CD4-positive, CD25-positive, alpha-beta regulatory T cell (primary cell): Measurements from ENCODE around the gene SEPTIN8. TPM values are rescaled to one million over a fixed set of nuclear protein-coding genes. Genes with fewer than 3 reads are reported as not detected.

Source experiments
- ATAC-seq, 2 donors: fragments of 150-1000 bp; cut with Tn5 transposase; one replicate each; pipeline ENCODE4 v1.10.0; 2021; ENCODE audit warnings: low read depth in 2 of 2, moderate number of reproducible peaks in 2 of 2, moderate library complexity in 1 of 2
- DNase-seq, 3 donors: peaks; one replicate each; pipeline versions ENCODE4 v3.0.0 to v3.0.0-alpha.2; 2012 to 2022; ENCODE audit warnings: mixed read lengths in 1 of 3
- H3K27ac ChIP-seq: one replicate; pipeline ENCODE4 v1.7.0; 2013; ENCODE audit warnings: mild to moderate bottlenecking, low read length; ENCODE audit not compliant: insufficient read depth, poor library complexity, severe bottlenecking
- H3K27me3 ChIP-seq: one replicate; pipeline ENCODE4 v1.7.0; 2013; ENCODE audit warnings: low read length; ENCODE audit not compliant: control insufficient read depth, insufficient read depth
- H3K36me3 ChIP-seq: one replicate; pipeline ENCODE4 v1.7.0; 2013; ENCODE audit warnings: mild to moderate bottlenecking, low read length, moderate library complexity; ENCODE audit not compliant: control insufficient read depth, insufficient read depth
- H3K4me1 ChIP-seq: 2 replicates; pipeline ENCODE4 v1.7.0; 2013; ENCODE audit warnings: mild to moderate bottlenecking, low read length; ENCODE audit not compliant: insufficient read depth, control insufficient read depth, poor library complexity, severe bottlenecking
- H3K4me3 ChIP-seq: one replicate; pipeline ENCODE4 v1.7.0; 2013; ENCODE audit warnings: low read depth, mild to moderate bottlenecking, low read length, moderate library complexity
- H3K9me3 ChIP-seq, 2 experiments: 1 replicate in 1 of 2; 2 replicates in 1 of 2; pipeline ENCODE4 v1.7.0; 2013; ENCODE audit warnings: low read length in 2 of 2, mild to moderate bottlenecking in 1 of 2, moderate library complexity in 1 of 2; ENCODE audit not compliant: control insufficient read depth in 2 of 2
- H3K27ac Mint-ChIP-seq, 3 donors: one replicate each; pipeline ENCODE4 v1.8.0; 2020 to 2022; ENCODE audit warnings: mild to moderate bottlenecking in 3 of 3, mixed read lengths in 3 of 3, moderate library complexity in 2 of 3
- H3K27me3 Mint-ChIP-seq: one replicate; pipeline ENCODE4 v1.8.0; 2022; ENCODE audit warnings: mild to moderate bottlenecking, mixed read lengths
- H3K36me3 Mint-ChIP-seq: one replicate; pipeline ENCODE4 v1.8.0; 2020; ENCODE audit warnings: mixed read lengths
- H3K4me1 Mint-ChIP-seq, 4 donors: one replicate each; pipeline ENCODE4 v1.8.0; 2020 to 2022; ENCODE audit warnings: mixed read lengths in 4 of 4, mild to moderate bottlenecking in 1 of 4
- H3K4me3 Mint-ChIP-seq, 4 donors: one replicate each; pipeline ENCODE4 v1.8.0; 2020 to 2022; ENCODE audit warnings: mild to moderate bottlenecking in 4 of 4, mixed read lengths in 4 of 4, moderate library complexity in 3 of 4
- H3K9me3 Mint-ChIP-seq, 7 donors: one replicate each; pipeline ENCODE4 v1.8.0; 2020 to 2022; ENCODE audit warnings: mixed read lengths in 7 of 7, mild to moderate bottlenecking in 3 of 7, moderate library complexity in 2 of 7
- polyA plus RNA-seq, 4 donors: library from polyadenylated mRNA; unstranded; fragments of 300-500 nt; fragmentation: Illumina TruSeq; gene quantifications; one replicate each; pipeline ENCODE4 v1.2.3, GENCODE V29; 2021
- total RNA-seq: library from RNA; stranded (reverse); gene quantifications from one replicate; pipeline ENCODE4 v1.2.3, GENCODE V29; 2022

Gene SEPTIN8
- total and polyA plus RNA-seq, 5 donors from 2014 or later: 0.46 to 12.4 (median 1.2) TPM

DNA sequence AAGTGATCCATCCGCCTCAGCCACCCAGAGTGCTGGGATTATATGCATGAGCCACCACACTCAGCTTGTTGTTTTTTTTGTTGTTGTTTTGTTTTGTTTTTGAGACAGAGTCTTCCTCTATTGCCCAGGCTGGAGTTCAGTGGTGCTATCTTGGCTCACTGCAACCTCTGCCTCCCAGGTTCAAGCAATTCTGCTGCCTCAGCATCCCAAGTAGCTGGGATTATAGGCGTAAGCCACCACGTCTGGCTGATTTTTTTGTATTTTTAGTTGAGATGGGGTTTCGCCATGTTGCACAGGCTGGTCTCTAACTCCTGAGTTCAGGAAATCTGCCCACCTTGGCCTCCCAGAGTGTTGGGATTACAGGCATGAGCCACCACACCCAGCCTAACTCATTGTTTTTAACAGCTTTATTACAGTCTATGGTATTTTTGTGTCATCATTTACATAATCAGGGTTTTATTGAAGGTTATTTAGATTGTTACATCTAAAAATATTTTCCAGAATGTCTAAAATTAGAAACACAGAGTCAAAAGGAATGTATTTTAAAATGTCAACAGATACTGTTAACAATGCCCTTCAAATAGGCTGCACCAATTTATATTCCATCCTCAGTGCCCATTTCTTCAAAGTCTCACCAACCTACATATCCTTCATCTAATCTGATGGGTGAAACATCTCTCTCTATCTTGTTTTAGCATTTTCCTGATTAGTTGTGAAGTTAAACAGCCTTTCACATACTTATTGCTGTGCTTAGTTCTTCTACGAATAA lies 58.3 kb downstream of the SEPTIN8 start:
- H3K27ac ChIP-seq: no peak overlapping the region
- ATAC-seq (no peak), DNase-seq (no peak)
- no peaks in the 10 kb centered on the region for H3K4me1 ChIP-seq
- H3K9me3 ChIP-seq: no peaks in the 10 kb centered on the region
- peaks cover 12% of the 10 kb centered on the region for H3K36me3 ChIP-seq
- no peaks in the 10 kb centered on the region for H3K27me3 ChIP-seq
- Mint-ChIP-seq H3K36me3 (peaks cover 23% of the 10 kb centered on the region), H3K27me3 (no peaks in the 10 kb centered on the region), H3K4me3 (no peak overlapping the region), H3K9me3 (no peaks in the 10 kb centered on the region), H3K27ac (no peak overlapping the region), H3K4me1 (peaks cover 0 to 4% (median under 1%) of the 10 kb centered on the region in 4 donors)
- no peak overlapping the region for H3K4me3 ChIP-seq

DNA sequence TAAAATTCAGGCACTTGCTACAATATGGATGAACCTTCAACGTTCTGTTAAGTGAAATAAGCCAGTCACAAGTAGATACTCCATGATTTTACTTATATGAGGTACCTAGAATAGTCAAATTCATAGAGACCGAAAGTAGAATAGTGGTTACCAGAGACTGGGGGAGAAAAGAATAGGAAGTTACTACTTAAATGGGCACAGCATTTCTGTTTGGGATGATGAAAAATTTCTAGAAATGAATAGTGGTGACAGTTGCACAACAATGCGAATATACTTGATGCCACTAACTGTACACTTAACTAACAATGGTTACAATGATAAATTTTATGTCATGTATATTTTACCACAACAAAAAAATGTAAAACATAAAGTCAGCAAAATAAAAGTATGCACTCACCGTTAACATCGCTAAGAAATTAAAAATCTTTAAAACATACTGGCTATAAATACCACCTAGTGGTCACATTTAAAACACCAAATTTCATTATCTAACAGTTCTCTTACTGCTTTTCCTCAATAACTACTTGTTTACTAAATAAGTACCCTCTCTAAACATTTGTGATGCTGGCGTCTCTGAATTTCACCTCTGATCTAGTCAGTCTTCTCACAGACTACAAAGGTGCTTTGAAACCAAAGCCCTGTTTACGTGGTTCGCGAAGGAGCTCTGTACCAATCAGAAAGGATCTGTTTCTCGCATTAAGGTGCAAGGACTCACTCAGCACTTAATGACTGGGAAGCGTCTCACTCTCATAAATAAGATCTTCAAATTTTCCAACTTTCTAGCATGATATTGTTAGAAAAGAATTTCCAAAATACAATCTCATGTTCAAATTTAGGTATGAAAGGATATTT lies 62.4 kb downstream of the SEPTIN8 start:
- Mint-ChIP-seq H3K27me3 (no peaks in the 10 kb centered on the region), H3K27ac (no peak overlapping the region), H3K36me3 (peaks cover 12% of the 10 kb centered on the region), H3K9me3 (no peaks in the 10 kb centered on the region), H3K4me3 (no peak overlapping the region), H3K4me1 (peaks cover 0 to 4% (median 0%) of the 10 kb centered on the region in 4 donors)
- Histone ChIP-seq H3K27me3 (no peaks in the 10 kb centered on the region), H3K4me1 (no peaks in the 10 kb centered on the region), H3K4me3 (no peak overlapping the region), H3K36me3 (peaks cover 5% of the 10 kb centered on the region), H3K9me3 (no peaks in the 10 kb centered on the region), H3K27ac (no peak overlapping the region)
- no peak for ATAC-seq
- DNase-seq: peak in 1 of 3 donors; percentile 31

DNA sequence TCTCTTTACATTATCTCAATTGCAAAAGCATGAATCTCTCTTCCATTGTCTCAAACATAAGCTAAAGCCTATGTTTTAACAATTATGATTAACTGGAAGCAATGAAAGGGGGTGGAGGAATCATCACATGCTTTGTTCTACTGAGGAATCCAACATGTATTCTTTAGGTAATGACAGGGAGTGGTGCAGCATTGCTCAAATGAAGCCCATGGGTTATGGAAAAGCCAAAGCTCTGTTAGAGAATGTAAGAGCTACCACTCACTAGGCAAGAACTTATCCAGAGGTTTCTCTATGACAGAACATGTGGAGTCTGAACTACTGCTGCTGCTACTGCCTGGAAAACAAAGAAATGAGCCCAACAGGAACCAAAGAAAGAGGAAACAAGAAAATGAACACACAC lies 68.4 kb downstream of the SEPTIN8 start:
- Histone ChIP-seq H3K4me3 (no peak overlapping the region), H3K4me1 (no peaks in the 10 kb centered on the region), H3K36me3 (no peaks in the 10 kb centered on the region), H3K27me3 (no peaks in the 10 kb centered on the region), H3K27ac (no peak overlapping the region), H3K9me3 (no peaks in the 10 kb centered on the region)
- Mint-ChIP-seq H3K36me3 (peaks cover 27% of the 10 kb centered on the region), H3K27me3 (no peaks in the 10 kb centered on the region), H3K4me1 (no peaks in the 10 kb centered on the region), H3K4me3 (no peak overlapping the region), H3K27ac (no peak overlapping the region), H3K9me3 (no peaks in the 10 kb centered on the region)
- ATAC-seq (no peak), DNase-seq (no peak)

DNA sequence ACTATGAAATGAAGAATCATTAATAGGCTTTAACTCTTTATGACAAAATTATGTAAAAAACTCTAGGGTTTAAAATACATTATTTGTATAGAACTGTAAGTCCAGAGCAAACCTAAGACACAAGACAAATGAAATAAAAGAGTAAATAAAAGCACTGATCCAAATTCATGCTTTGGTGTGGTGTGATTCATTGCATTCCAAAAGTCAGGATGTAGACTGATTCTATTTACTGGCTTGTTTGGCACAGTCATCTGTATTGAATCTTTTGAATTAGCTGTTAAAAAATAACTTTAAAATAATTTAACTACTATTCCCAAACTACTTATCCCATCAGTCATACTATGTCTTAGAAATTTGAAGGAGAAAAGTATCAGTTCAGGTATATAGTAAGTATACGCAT lies 72.2 kb downstream of the SEPTIN8 start:
- ATAC-seq (no peak), DNase-seq (no peak)
- no peaks in the 10 kb centered on the region for H3K27me3 ChIP-seq
- Mint-ChIP-seq H3K4me3 (no peak overlapping the region), H3K36me3 (peaks cover 43% of the 10 kb centered on the region), H3K4me1 (peaks cover 0 to 2% (median 0%) of the 10 kb centered on the region in 4 donors), H3K27me3 (no peaks in the 10 kb centered on the region), H3K27ac (no peak overlapping the region), H3K9me3 (no peaks in the 10 kb centered on the region)
- H3K27ac ChIP-seq: no peak overlapping the region
- peaks cover 26% of the 10 kb centered on the region for H3K36me3 ChIP-seq
- H3K9me3 ChIP-seq: no peaks in the 10 kb centered on the region
- no peak overlapping the region for H3K4me3 ChIP-seq
- H3K4me1 ChIP-seq: no peaks in the 10 kb centered on the region

Other genes with a start within 250 kb of the SEPTIN8 start
- not detected for gene IL5, start 233.7 kb downstream of the SEPTIN8 start, total RNA-seq
- gene IL5, start 233.7 kb downstream of the SEPTIN8 start, polyA plus RNA-seq: not detected
- gene RAD50, start 220.3 kb downstream of the SEPTIN8 start, total RNA-seq: 17.8 TPM
- 10 to 100 TPM; 10.8 to 14.2 (median 12.8) TPM for gene RAD50, start 220.3 kb downstream of the SEPTIN8 start, polyA plus RNA-seq
- gene IL13, start 119.1 kb downstream of the SEPTIN8 start, total RNA-seq: 0.84 TPM
- not detected for gene IL13, start 119.1 kb downstream of the SEPTIN8 start, polyA plus RNA-seq
- gene IL4, start 103.2 kb downstream of the SEPTIN8 start, total RNA-seq: 2.1 TPM
- 1 to 10 TPM in 1 of 4 donors, not detected in 3; 1.6 TPM for gene IL4, start 103.2 kb downstream of the SEPTIN8 start, polyA plus RNA-seq
- gene KIF3A, start 39.7 kb downstream of the SEPTIN8 start, total RNA-seq: 12.5 TPM
- gene KIF3A, start 39.7 kb downstream of the SEPTIN8 start, polyA plus RNA-seq: 10 to 100 TPM in 3 of 4 donors, 1 to 10 TPM in 1; 9.9 to 13.2 (median 11.6) TPM
- gene CCNI2, start 29.8 kb downstream of the SEPTIN8 start, total RNA-seq: 9.2 TPM
- 1 to 10 TPM; 2.1 to 2.8 (median 2.6) TPM for gene CCNI2, start 29.8 kb downstream of the SEPTIN8 start, polyA plus RNA-seq
- not detected for gene SOWAHA, start 36.1 kb upstream of the SEPTIN8 start, total RNA-seq
- not detected for gene SOWAHA, start 36.1 kb upstream of the SEPTIN8 start, polyA plus RNA-seq
- gene SHROOM1, start 53.4 kb upstream of the SEPTIN8 start, total RNA-seq: 0.12 TPM
- not detected for gene SHROOM1, start 53.4 kb upstream of the SEPTIN8 start, polyA plus RNA-seq
- 0.35 TPM for gene GDF9, start 89.2 kb upstream of the SEPTIN8 start, total RNA-seq
- gene GDF9, start 89.2 kb upstream of the SEPTIN8 start, polyA plus RNA-seq: under 1 TPM in 3 of 4 donors, not detected in 1; 0.11 to 0.24 (median 0.24) TPM
- gene UQCRQ, start 89.4 kb upstream of the SEPTIN8 start, total RNA-seq: 88.5 TPM
- 100 to 1,000 TPM; 555 to 604 (median 574) TPM for gene UQCRQ, start 89.4 kb upstream of the SEPTIN8 start, polyA plus RNA-seq
- 1.3 TPM for gene LEAP2, start 96.4 kb upstream of the SEPTIN8 start, total RNA-seq
- gene LEAP2, start 96.4 kb upstream of the SEPTIN8 start, polyA plus RNA-seq: 1 to 10 TPM in 2 of 4 donors, under 1 TPM in 1, not detected in 1; 0.44 to 1.8 (median 1.5) TPM
- 74.8 TPM for gene AFF4, start 186.4 kb upstream of the SEPTIN8 start, total RNA-seq
- 10 to 100 TPM; 13.5 to 20.8 (median 16.8) TPM for gene AFF4, start 186.4 kb upstream of the SEPTIN8 start, polyA plus RNA-seq
- 20.0 TPM for gene ZCCHC10, start 249.3 kb upstream of the SEPTIN8 start, total RNA-seq
- 10 to 100 TPM; 38.7 to 54.0 (median 44.4) TPM for gene ZCCHC10, start 249.3 kb upstream of the SEPTIN8 start, polyA plus RNA-seq